HCT116 (cell line): ENCODE measurements around the gene ELF1. TPM values are rescaled to one million over a fixed set of nuclear protein-coding genes. Genes with fewer than 3 reads are reported as not detected.

ENCODE experiments used
- ATAC-seq: fragments of 200-7000 bp; cut with Tn5 transposase; 2 replicates; pipeline ENCODE4 v1.9.1; 2020; ENCODE audit warnings: mild to moderate bottlenecking, moderate library complexity
- BruUV-seq: library from RNA; stranded (reverse); fragments of 400-500 nt; replicated peaks from 2 replicates; lab custom pipeline; 2021; lab: Mats Ljungman, UMichigan
- CTCF ChIA-PET: fragments of 300-600 bp; sonication (Branson Sonifier 250); formaldehyde crosslinking; loops from one replicate; lab custom pipeline; 2021; ENCODE audit warnings: antibody characterized with exemption; lab: Charles Lee
- POLR2A ChIA-PET: fragments of 300-600, 350-600 bp; sonication (Branson Sonifier 250); formaldehyde crosslinking; loops from one replicate; lab custom pipeline; 2021; ENCODE audit warnings: antibody characterized with exemption; lab: Charles Lee
- RAD21 ChIA-PET, 2 experiments: fragments of 300-600 bp; sonication (Branson Sonifier 250); formaldehyde crosslinking; loops; one replicate each; lab custom pipeline; 2023; ENCODE audit warnings: low total read pairs in 2 of 2; ENCODE audit not compliant: uncharacterized antibody in 2 of 2, unreplicated experiment in 2 of 2, low non-redundant PET in 1 of 2; lab: Charles Lee
- DNase-seq: peaks from one replicate; pipeline ENCODE4 v3.0.0-alpha.2; 2010; ENCODE audit warnings: low read depth, low spot score
- H2AFZ ChIP-seq: fragments of 200-600 bp; shearing (Covaris generic), sonication (generic); 2 replicates; pipeline ENCODE4 v1.6.1; 2017; ENCODE audit warnings: low read depth, mixed run types, mixed read lengths, antibody characterized with exemption, low read length; ENCODE audit not compliant: poor library complexity, severe bottlenecking
- H3K27ac ChIP-seq: 2 replicates; pipeline ENCODE4 v1.5.1; 2012; ENCODE audit warnings: low read depth, low read length
- H3K27me3 ChIP-seq: fragments of 200-600 bp; sonication (generic); 2 replicates; pipeline ENCODE4 v1.6.1; 2016; ENCODE audit warnings: mixed run types, low read length, mixed read lengths; ENCODE audit not compliant: insufficient read depth
- H3K36me3 ChIP-seq, 2 experiments: fragments of 200-500 bp in 1 of 2; fragments of 200-600 bp in 1 of 2; sonication (Bioruptor generic) in 1 of 2; sonication (generic) in 1 of 2; 2 replicates each; pipeline versions ENCODE4 v1.5.1 to v1.6.1; 2014 to 2016; ENCODE audit warnings: low read length in 2 of 2, inconsistent platforms in 1 of 2, mixed read lengths in 1 of 2, mixed run types in 1 of 2; ENCODE audit not compliant: insufficient read depth in 2 of 2, control insufficient read depth in 1 of 2
- H3K4me1 ChIP-seq, 2 experiments: fragments of 200-600 bp in 1 of 2; sonication (generic) in 1 of 2; 2 replicates each; pipeline versions ENCODE4 v1.5.1 to v1.6.1; 2012 to 2017; ENCODE audit warnings: low read length in 2 of 2, inconsistent platforms in 1 of 2, mild to moderate bottlenecking in 1 of 2, mixed read lengths in 1 of 2, mixed run types in 1 of 2, moderate library complexity in 1 of 2; ENCODE audit not compliant: insufficient read depth in 2 of 2, control insufficient read depth in 1 of 2
- H3K4me2 ChIP-seq: fragments of 200-600 bp; sonication (generic); 2 replicates; pipeline ENCODE4 v1.6.1; 2017; ENCODE audit warnings: mixed run types, low read length, mixed read lengths
- H3K4me3 ChIP-seq, 2 experiments: fragments of 200-600 bp in 1 of 2; sonication (generic) in 1 of 2; replicated peaks in 1 of 2; 2 replicates each; pipeline ENCODE4 v1.5.1; 2011 to 2016; ENCODE audit warnings: low read length in 2 of 2, control low read depth in 1 of 2, low read depth in 1 of 2, mild to moderate bottlenecking in 1 of 2, mixed read lengths in 1 of 2, mixed run types in 1 of 2
- H3K79me2 ChIP-seq: fragments of 200-600 bp; sonication (generic); 2 replicates; pipeline ENCODE4 v1.6.1; 2017; ENCODE audit warnings: mild to moderate bottlenecking, mixed run types, low read length, moderate library complexity, mixed read lengths; ENCODE audit not compliant: insufficient read depth
- H3K9ac ChIP-seq: fragments of 200-600 bp; sonication (generic); 2 replicates; pipeline ENCODE4 v1.6.1; 2016; ENCODE audit warnings: low read length, mixed read lengths
- H3K9me2 ChIP-seq: fragments of 200-600 bp; sonication (generic), shearing (Covaris generic); 2 replicates; pipeline ENCODE4 v1.6.1; 2017; ENCODE audit warnings: mixed run types, mild to moderate bottlenecking, moderate library complexity; ENCODE audit not compliant: insufficient read depth
- H3K9me3 ChIP-seq, 2 experiments: fragments of 200-500 bp in 1 of 2; fragments of 200-600 bp in 1 of 2; sonication (Bioruptor generic) in 1 of 2; sonication (generic) in 1 of 2; 2 replicates each; pipeline ENCODE4 v1.6.1; 2014 to 2017; ENCODE audit warnings: low read length in 2 of 2, mixed read lengths in 2 of 2, inconsistent platforms in 1 of 2, low read depth in 1 of 2, mild to moderate bottlenecking in 1 of 2, mixed run types in 1 of 2, moderate library complexity in 1 of 2; ENCODE audit not compliant: control insufficient read depth in 1 of 2, insufficient read depth in 1 of 2
- H4K20me1 ChIP-seq: fragments of 200-600 bp; sonication (generic), shearing (Covaris generic); 2 replicates; pipeline ENCODE4 v1.6.1; 2017; ENCODE audit warnings: mixed run types, mild to moderate bottlenecking, moderate library complexity; ENCODE audit not compliant: insufficient read depth
- CBX3 ChIP-seq: IDR thresholded peaks from 2 replicates; pipeline ENCODE4 v1.6.1; 2012; ENCODE audit warnings: low read depth
- CEBPB ChIP-seq: IDR thresholded peaks from 2 replicates; pipeline ENCODE4 v1.6.1; 2012; ENCODE audit warnings: low read depth
- FOSL1 ChIP-seq: IDR thresholded peaks from 2 replicates; pipeline ENCODE4 v1.6.1; 2012; ENCODE audit warnings: low read depth
- JUND ChIP-seq: IDR thresholded peaks from 2 replicates; pipeline ENCODE4 v1.6.1; 2012
- MAX ChIP-seq: IDR thresholded peaks from 2 replicates; pipeline ENCODE4 v1.6.1; 2012
- POLR2AphosphoS5 ChIP-seq: IDR thresholded peaks from 2 replicates; pipeline ENCODE4 v1.6.1; 2011; ENCODE audit warnings: mild to moderate bottlenecking, low read depth, low read length, moderate library complexity
- REST ChIP-seq: IDR thresholded peaks from 2 replicates; pipeline ENCODE4 v1.6.1; 2012; ENCODE audit warnings: low read depth
- SP1 ChIP-seq: IDR thresholded peaks from 2 replicates; pipeline ENCODE4 v1.6.1; 2012; ENCODE audit warnings: low read depth
- SRF ChIP-seq: IDR thresholded peaks from 2 replicates; pipeline ENCODE4 v1.6.1; 2012; ENCODE audit warnings: low read depth
- YY1 ChIP-seq: IDR thresholded peaks from 2 replicates; pipeline ENCODE4 v1.6.1; 2011; ENCODE audit warnings: low read length, low read depth, moderate library complexity, mild to moderate bottlenecking; ENCODE audit not compliant: insufficient replicate concordance; ENCODE audit errors: extremely low read depth
- ZFX ChIP-seq: fragments of 450-650 bp; IDR thresholded peaks from 2 replicates; pipeline ENCODE4 v1.6.1; 2017
- intact Hi-C: fragments of 100-400 bp; cut with micrococcal nuclease; formaldehyde crosslinking; loops from 2 replicates; pipeline ENCODE4 v1.10.0; 2022
- total RNA-seq: library from RNA; stranded (reverse); gene quantifications from one replicate; pipeline ENCODE4 v1.2.1, GENCODE V29; 2021; ENCODE audit not compliant: unreplicated experiment

The ELF1 gene
- total RNA-seq, 1 experiment from 2014 or later, result 30.0 TPM

DNA sequence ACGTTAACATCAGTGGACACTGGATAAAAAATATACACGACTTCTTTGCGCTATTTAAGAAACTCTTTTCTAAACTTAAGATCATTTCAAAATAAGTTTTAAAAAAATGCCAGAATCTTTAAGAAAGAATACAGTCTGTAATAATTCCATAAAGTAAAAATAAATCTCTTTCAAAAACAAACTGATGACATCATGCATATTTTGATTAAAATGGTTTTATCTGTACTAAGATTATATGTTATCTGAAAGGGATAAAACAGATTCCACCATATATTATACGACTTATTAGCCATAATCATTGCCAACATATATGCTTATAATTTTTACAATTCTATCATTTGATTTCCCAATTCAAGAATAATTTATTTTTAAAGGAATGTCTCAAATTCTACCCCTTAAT lies 15.3 kb upstream of the ELF1 start (continued):
- no peak for TF ChIP-seq REST
- TF ChIP-seq, all 23 proteins: peak for 0

GRCh38 chr13:41032691-41033376 lies 13.7 kb upstream of the ELF1 start:
- Histone ChIP-seq H3K27ac (no peak overlapping the region), H3K4me2 (no peak overlapping the region), H2AFZ (no peak overlapping the region), H3K79me2 (peaks cover 1% of the 10 kb centered on the region; the same call in 1 of the 2 replicates), H4K20me1 (no peaks in the 10 kb centered on the region), H3K36me3 (no peaks in the 10 kb centered on the region), H3K4me3 (no peak overlapping the region), H3K9me2 (no peaks in the 10 kb centered on the region), H3K9ac (no peak overlapping the region), H3K4me1 (no peaks in the 10 kb centered on the region), H3K27me3 (no peaks in the 10 kb centered on the region), H3K9me3 (no peaks in the 10 kb centered on the region)
- no peak for DNase-seq
- no peak for ATAC-seq
- no TSS peak for BruUV-seq
- intact Hi-C loops, result no loop called here
- CTCF ChIA-PET, result no interaction called here
- TF ChIP-seq CEBPB, result no peak
- TF ChIP-seq MAX, result no peak
- no peak for TF ChIP-seq CBX3
- no peak for TF ChIP-seq YY1
- TF ChIP-seq REST, result no peak
- no peak for TF ChIP-seq POLR2AphosphoS5
- TF ChIP-seq JUND, result no peak
- TF ChIP-seq SP1, result no peak
- no peak for TF ChIP-seq FOSL1
- TF ChIP-seq ZFX, result no peak
- TF ChIP-seq SRF, result no peak
- TF ChIP-seq, all 23 proteins: peak for 0
- POLR2A ChIA-PET, result interaction anchor here (0.7 kb wide), 1 partner anchor 39 kb away, joined by 3 read pairs; no protein-coding TSS in a partner anchor
- RAD21 ChIA-PET, result no interaction called here
